ENCODE data around the gene TBC1D4.

Gene TBC1D4

GRCh38 chr13:75421133-75421532, 60.8 kb downstream of the TBC1D4 start:
- H3K27me3 ChIP-seq (ENCODE audit: control insufficient read depth in 1 of 2, insufficient read depth in 1 of 2, low read length in 2 of 2): no peaks in the 10 kb centered on the region
- H2BK15ac ChIP-seq (ENCODE audit: low read depth, poor library complexity, severe bottlenecking): no peak overlapping the region
- H2BK120ac ChIP-seq (ENCODE audit: low read depth, low read length): no peak overlapping the region
- H3K4me3 ChIP-seq (ENCODE audit: insufficient read depth in 1 of 2, low read depth in 1 of 2, low read length in 2 of 2): no peak overlapping the region
- WGBS: 97% methylated on average over 2 of the region's 2 CpGs
- no peak overlapping the region for H2AFZ ChIP-seq (ENCODE audit: low read depth, low read length)
- H3K4me2 ChIP-seq (ENCODE audit: low read length, poor library complexity, severe bottlenecking): no peak overlapping the region
- no peak overlapping the region for H4K8ac ChIP-seq (ENCODE audit: low read length)
- no peaks in the 10 kb centered on the region for H3K9me3 ChIP-seq (ENCODE audit: control insufficient read depth, low read length)
- no peak overlapping the region for H3K27ac ChIP-seq (ENCODE audit: low read length, poor library complexity, severe bottlenecking)
- no peak overlapping the region for H3K14ac ChIP-seq (ENCODE audit: low read length in 2 of 2)
- H3K4me1 ChIP-seq (ENCODE audit: control insufficient read depth, insufficient read depth, low read depth, low read length): peaks cover 6% of the 10 kb centered on the region
- H4K91ac ChIP-seq (ENCODE audit: low read length): no peak overlapping the region
- peak overlapping the region in 1 of 2 experiments; percentile 75 for H3K4ac ChIP-seq (ENCODE audit: low read depth in 1 of 2, low read length in 2 of 2)
- DNase-seq: no peak
- no peak overlapping the region for H2AK5ac ChIP-seq (ENCODE audit: low read length, severe bottlenecking)
- no peak overlapping the region for H2BK12ac ChIP-seq (ENCODE audit: low read length in 2 of 2)
- H3K9ac ChIP-seq (ENCODE audit: low read length): no peak overlapping the region
- H3K36me3 ChIP-seq (ENCODE audit: control insufficient read depth in 1 of 2, insufficient read depth in 2 of 2, low read depth in 1 of 2, low read length in 2 of 2): peaks cover 0 to 2% of the 10 kb centered on the region in 2 experiments
- no peak overlapping the region for H2BK5ac ChIP-seq (ENCODE audit: low read depth, low read length, poor library complexity, severe bottlenecking)
- no peak overlapping the region for H3K18ac ChIP-seq (ENCODE audit: low read depth in 1 of 2, low read length in 2 of 2)
- peaks cover 18% of the 10 kb centered on the region for H3K79me1 ChIP-seq (replicated peaks; ENCODE audit: low read length, poor library complexity, severe bottlenecking)
- H3K23ac ChIP-seq (ENCODE audit: low read length in 2 of 2): no peak overlapping the region

- Histone ChIP-seq H3K18ac (ENCODE audit: low read depth in 1 of 2, low read length in 2 of 2) (peak overlapping the region in 1 of 2 experiments; percentile 24), H3K36me3 (ENCODE audit: control insufficient read depth in 1 of 2, insufficient read depth in 2 of 2, low read depth in 1 of 2, low read length in 2 of 2) (peaks cover 0 to 2% of the 10 kb centered on the region in 2 experiments), H2BK120ac (ENCODE audit: low read depth, low read length) (no peak overlapping the region), H2BK15ac (ENCODE audit: low read depth, poor library complexity, severe bottlenecking) (no peak overlapping the region), H3K4me3 (ENCODE audit: insufficient read depth in 1 of 2, low read depth in 1 of 2, low read length in 2 of 2) (no peak overlapping the region), H4K91ac (ENCODE audit: low read length) (no peak overlapping the region), H2BK5ac (ENCODE audit: low read depth, low read length, poor library complexity, severe bottlenecking) (no peak overlapping the region), H3K9me3 (ENCODE audit: control insufficient read depth, low read length) (no peaks in the 10 kb centered on the region), H3K79me1 (replicated peaks; ENCODE audit: low read length, poor library complexity, severe bottlenecking) (peaks cover 18% of the 10 kb centered on the region), H4K8ac (ENCODE audit: low read length) (no peak overlapping the region), H2AFZ (ENCODE audit: low read depth, low read length) (no peak overlapping the region), H3K4ac (ENCODE audit: low read depth in 1 of 2, low read length in 2 of 2) (peak overlapping the region in 1 of 2 experiments; percentile 26), H3K4me2 (ENCODE audit: low read length, poor library complexity, severe bottlenecking) (no peak overlapping the region), H3K23ac (ENCODE audit: low read length in 2 of 2) (no peak overlapping the region), H3K9ac (ENCODE audit: low read length) (no peak overlapping the region), H2AK5ac (ENCODE audit: low read length, severe bottlenecking) (no peak overlapping the region), H3K27ac (ENCODE audit: low read length, poor library complexity, severe bottlenecking) (no peak overlapping the region), H3K27me3 (ENCODE audit: control insufficient read depth in 1 of 2, insufficient read depth in 1 of 2, low read length in 2 of 2) (no peaks in the 10 kb centered on the region), H3K14ac (ENCODE audit: low read length in 2 of 2) (no peak overlapping the region), H3K4me1 (ENCODE audit: control insufficient read depth, insufficient read depth, low read depth, low read length) (peaks cover 6% of the 10 kb centered on the region), H2BK12ac (ENCODE audit: low read length in 2 of 2) (no peak overlapping the region)
- DNase-seq: no peak
- WGBS: 95% methylated on average over 6 of the region's 7 CpGs
Measured at GRCh38 chr13:75419656-75420055, 62.3 kb downstream of the TBC1D4 start.

- WGBS: no CpG with 5 or more reads among the region's 2 CpGs
- Histone ChIP-seq H3K4ac (ENCODE audit: low read depth in 1 of 2, low read length in 2 of 2) (no peak overlapping the region), H3K14ac (ENCODE audit: low read length in 2 of 2) (no peak overlapping the region), H3K27me3 (ENCODE audit: control insufficient read depth in 1 of 2, insufficient read depth in 1 of 2, low read length in 2 of 2) (no peaks in the 10 kb centered on the region), H3K4me2 (ENCODE audit: low read length, poor library complexity, severe bottlenecking) (no peak overlapping the region), H2BK15ac (ENCODE audit: low read depth, poor library complexity, severe bottlenecking) (no peak overlapping the region), H3K4me1 (ENCODE audit: control insufficient read depth, insufficient read depth, low read depth, low read length) (peaks cover 6% of the 10 kb centered on the region), H3K27ac (ENCODE audit: low read length, poor library complexity, severe bottlenecking) (no peak overlapping the region), H3K9me3 (ENCODE audit: control insufficient read depth, low read length) (no peaks in the 10 kb centered on the region), H2BK120ac (ENCODE audit: low read depth, low read length) (no peak overlapping the region), H2BK5ac (ENCODE audit: low read depth, low read length, poor library complexity, severe bottlenecking) (no peak overlapping the region), H4K91ac (ENCODE audit: low read length) (no peak overlapping the region), H3K23ac (ENCODE audit: low read length in 2 of 2) (no peak overlapping the region), H3K4me3 (ENCODE audit: insufficient read depth in 1 of 2, low read depth in 1 of 2, low read length in 2 of 2) (no peak overlapping the region), H3K9ac (ENCODE audit: low read length) (no peak overlapping the region), H2AK5ac (ENCODE audit: low read length, severe bottlenecking) (no peak overlapping the region), H3K79me1 (replicated peaks; ENCODE audit: low read length, poor library complexity, severe bottlenecking) (peaks cover 17% of the 10 kb centered on the region), H2BK12ac (ENCODE audit: low read length in 2 of 2) (no peak overlapping the region), H4K8ac (ENCODE audit: low read length) (no peak overlapping the region), H2AFZ (ENCODE audit: low read depth, low read length) (no peak overlapping the region), H3K18ac (ENCODE audit: low read depth in 1 of 2, low read length in 2 of 2) (no peak overlapping the region), H3K36me3 (ENCODE audit: control insufficient read depth in 1 of 2, insufficient read depth in 2 of 2, low read depth in 1 of 2, low read length in 2 of 2) (peaks cover 0 to 2% of the 10 kb centered on the region in 2 experiments)
- DNase-seq: peak; percentile 43
Measured at GRCh38 chr13:75418997-75419396, 63.0 kb downstream of the TBC1D4 start.

- Histone ChIP-seq H2BK15ac (ENCODE audit: low read depth, poor library complexity, severe bottlenecking) (no peak overlapping the region), H2BK12ac (ENCODE audit: low read length in 2 of 2) (no peak overlapping the region), H3K4me2 (ENCODE audit: low read length, poor library complexity, severe bottlenecking) (no peak overlapping the region), H2BK120ac (ENCODE audit: low read depth, low read length) (no peak overlapping the region), H3K27ac (ENCODE audit: low read length, poor library complexity, severe bottlenecking) (no peak overlapping the region), H2BK5ac (ENCODE audit: low read depth, low read length, poor library complexity, severe bottlenecking) (no peak overlapping the region), H4K8ac (ENCODE audit: low read length) (no peak overlapping the region), H4K91ac (ENCODE audit: low read length) (no peak overlapping the region), H3K14ac (ENCODE audit: low read length in 2 of 2) (no peak overlapping the region), H3K27me3 (ENCODE audit: control insufficient read depth in 1 of 2, insufficient read depth in 1 of 2, low read length in 2 of 2) (no peaks in the 10 kb centered on the region), H3K4me3 (ENCODE audit: insufficient read depth in 1 of 2, low read depth in 1 of 2, low read length in 2 of 2) (no peak overlapping the region), H2AK5ac (ENCODE audit: low read length, severe bottlenecking) (no peak overlapping the region), H3K4me1 (ENCODE audit: control insufficient read depth, insufficient read depth, low read depth, low read length) (peaks cover 6% of the 10 kb centered on the region), H3K4ac (ENCODE audit: low read depth in 1 of 2, low read length in 2 of 2) (no peak overlapping the region), H3K9me3 (ENCODE audit: control insufficient read depth, low read length) (no peaks in the 10 kb centered on the region), H3K23ac (ENCODE audit: low read length in 2 of 2) (no peak overlapping the region), H3K79me1 (replicated peaks; ENCODE audit: low read length, poor library complexity, severe bottlenecking) (peaks cover 15% of the 10 kb centered on the region), H3K18ac (ENCODE audit: low read depth in 1 of 2, low read length in 2 of 2) (no peak overlapping the region), H2AFZ (ENCODE audit: low read depth, low read length) (no peak overlapping the region), H3K36me3 (ENCODE audit: control insufficient read depth in 1 of 2, insufficient read depth in 2 of 2, low read depth in 1 of 2, low read length in 2 of 2) (peaks cover 0 to 2% of the 10 kb centered on the region in 2 experiments), H3K9ac (ENCODE audit: low read length) (no peak overlapping the region)
- WGBS: over 99% methylated on average over 3 of the region's 3 CpGs
- no peak for DNase-seq
Measured at GRCh38 chr13:75418186-75418843, 63.7 kb downstream of the TBC1D4 start.
